ENCODE results near the gene POLR1H.

GRCh38 chr6:30061092-30061857 lies at the start of gene POLR1H:
- TF ChIP-seq CHD4 (IDR thresholded peaks at IDR 0.05; ENCODE audit: borderline replicate concordance) (no peak), CTCF (IDR thresholded peaks at IDR 0.05) (no peak), MAFK (IDR thresholded peaks at IDR 0.05; ENCODE audit: partially characterized antibody) (no peak)
